Measurements from ENCODE around the gene SLIT3.

SLIT3 gene

GRCh38 chr5:168721966-168722365 lies 579.0 kb downstream of the SLIT3 start:
- Histone ChIP-seq H3K9me3 (ENCODE audit: control insufficient read depth in 2 of 2, low read length in 2 of 2) (no peaks in the 10 kb centered on the region), H3K27ac (ENCODE audit: low read length) (no peak overlapping the region), H3K9ac (ENCODE audit: low read length in 2 of 2) (no peak overlapping the region), H3K27me3 (ENCODE audit: control insufficient read depth in 1 of 2, insufficient read depth in 2 of 2, low read length in 2 of 2) (no peaks in the 10 kb centered on the region), H3K36me3 (ENCODE audit: control insufficient read depth in 2 of 2, insufficient read depth in 2 of 2, low read length in 2 of 2) (peaks cover 19 to 20% of the 10 kb centered on the region in 2 donors), H3K4me1 (ENCODE audit: control insufficient read depth, insufficient read depth, low read length) (no peaks in the 10 kb centered on the region), H3K4me3 (ENCODE audit: low read length in 2 of 2) (no peak overlapping the region)

- H3K27me3 ChIP-seq (ENCODE audit: control insufficient read depth in 1 of 2, insufficient read depth in 2 of 2, low read length in 2 of 2), result no peaks in the 10 kb centered on the region
- H3K9me3 ChIP-seq (ENCODE audit: control insufficient read depth in 2 of 2, low read length in 2 of 2), result no peaks in the 10 kb centered on the region
- H3K4me1 ChIP-seq (ENCODE audit: control insufficient read depth, insufficient read depth, low read length), result no peaks in the 10 kb centered on the region
- H3K4me3 ChIP-seq (ENCODE audit: low read length in 2 of 2), result no peak overlapping the region
- no peak overlapping the region for H3K27ac ChIP-seq (ENCODE audit: low read length)
- H3K36me3 ChIP-seq (ENCODE audit: control insufficient read depth in 2 of 2, insufficient read depth in 2 of 2, low read length in 2 of 2), result peaks cover 19 to 20% of the 10 kb centered on the region in 2 donors
- H3K9ac ChIP-seq (ENCODE audit: low read length in 2 of 2), result no peak overlapping the region
These were observed 579.8 kb downstream of the SLIT3 start for GRCh38 chr5:168721002-168721753.

- Histone ChIP-seq H3K9ac (ENCODE audit: low read length in 2 of 2) (no peak overlapping the region), H3K27me3 (ENCODE audit: control insufficient read depth in 1 of 2, insufficient read depth in 2 of 2, low read length in 2 of 2) (no peaks in the 10 kb centered on the region), H3K9me3 (ENCODE audit: control insufficient read depth in 2 of 2, low read length in 2 of 2) (no peaks in the 10 kb centered on the region), H3K36me3 (ENCODE audit: control insufficient read depth in 2 of 2, insufficient read depth in 2 of 2, low read length in 2 of 2) (peaks cover 19 to 20% of the 10 kb centered on the region in 2 donors), H3K27ac (ENCODE audit: low read length) (no peak overlapping the region), H3K4me1 (ENCODE audit: control insufficient read depth, insufficient read depth, low read length) (no peaks in the 10 kb centered on the region), H3K4me3 (ENCODE audit: low read length in 2 of 2) (no peak overlapping the region)
These were observed 580.4 kb downstream of the SLIT3 start for GRCh38 chr5:168720575-168720974.

- H3K9ac ChIP-seq (ENCODE audit: low read length in 2 of 2), result no peak overlapping the region
- H3K9me3 ChIP-seq (ENCODE audit: control insufficient read depth in 2 of 2, low read length in 2 of 2), result no peaks in the 10 kb centered on the region
- H3K27me3 ChIP-seq (ENCODE audit: control insufficient read depth in 1 of 2, insufficient read depth in 2 of 2, low read length in 2 of 2), result no peaks in the 10 kb centered on the region
- H3K27ac ChIP-seq (ENCODE audit: low read length), result no peak overlapping the region
- no peak overlapping the region for H3K4me3 ChIP-seq (ENCODE audit: low read length in 2 of 2)
- H3K4me1 ChIP-seq (ENCODE audit: control insufficient read depth, insufficient read depth, low read length), result no peaks in the 10 kb centered on the region
- peaks cover 0 to 6% of the 10 kb centered on the region in 2 donors for H3K36me3 ChIP-seq (ENCODE audit: control insufficient read depth in 2 of 2, insufficient read depth in 2 of 2, low read length in 2 of 2)
These were observed 586.9 kb downstream of the SLIT3 start for GRCh38 chr5:168714046-168714445.

GRCh38 chr5:168713051-168713450 lies 587.9 kb downstream of the SLIT3 start:
- H3K36me3 ChIP-seq (ENCODE audit: control insufficient read depth in 2 of 2, insufficient read depth in 2 of 2, low read length in 2 of 2), result peaks cover 0 to 6% of the 10 kb centered on the region in 2 donors

GRCh38 chr5:168712280-168712924 lies 588.5 kb downstream of the SLIT3 start:
- H3K27ac ChIP-seq (ENCODE audit: low read length), result no peak overlapping the region
- H3K4me3 ChIP-seq (ENCODE audit: low read length in 2 of 2), result no peak overlapping the region
- H3K27me3 ChIP-seq (ENCODE audit: control insufficient read depth in 1 of 2, insufficient read depth in 2 of 2, low read length in 2 of 2), result no peaks in the 10 kb centered on the region
- H3K9ac ChIP-seq (ENCODE audit: low read length in 2 of 2), result no peak overlapping the region
- H3K9me3 ChIP-seq (ENCODE audit: control insufficient read depth in 2 of 2, low read length in 2 of 2), result no peaks in the 10 kb centered on the region
- no peaks in the 10 kb centered on the region for H3K4me1 ChIP-seq (ENCODE audit: control insufficient read depth, insufficient read depth, low read length)
- peaks cover 0 to 6% of the 10 kb centered on the region in 2 donors for H3K36me3 ChIP-seq (ENCODE audit: control insufficient read depth in 2 of 2, insufficient read depth in 2 of 2, low read length in 2 of 2)

More at GRCh38 chr5:168713051-168713450, 587.9 kb downstream of the SLIT3 start:
- Histone ChIP-seq H3K9me3 (ENCODE audit: control insufficient read depth in 2 of 2, low read length in 2 of 2) (no peaks in the 10 kb centered on the region), H3K27me3 (ENCODE audit: control insufficient read depth in 1 of 2, insufficient read depth in 2 of 2, low read length in 2 of 2) (no peaks in the 10 kb centered on the region), H3K4me3 (ENCODE audit: low read length in 2 of 2) (no peak overlapping the region), H3K27ac (ENCODE audit: low read length) (no peak overlapping the region), H3K4me1 (ENCODE audit: control insufficient read depth, insufficient read depth, low read length) (no peaks in the 10 kb centered on the region), H3K9ac (ENCODE audit: low read length in 2 of 2) (no peak overlapping the region)

GRCh38 chr5:168710706-168711105 lies 590.2 kb downstream of the SLIT3 start:
- Histone ChIP-seq H3K36me3 (ENCODE audit: control insufficient read depth in 2 of 2, insufficient read depth in 2 of 2, low read length in 2 of 2) (peaks cover 0 to 6% of the 10 kb centered on the region in 2 donors), H3K9me3 (ENCODE audit: control insufficient read depth in 2 of 2, low read length in 2 of 2) (no peaks in the 10 kb centered on the region), H3K27ac (ENCODE audit: low read length) (no peak overlapping the region), H3K27me3 (ENCODE audit: control insufficient read depth in 1 of 2, insufficient read depth in 2 of 2, low read length in 2 of 2) (no peaks in the 10 kb centered on the region), H3K4me3 (ENCODE audit: low read length in 2 of 2) (no peak overlapping the region), H3K4me1 (ENCODE audit: control insufficient read depth, insufficient read depth, low read length) (no peaks in the 10 kb centered on the region), H3K9ac (ENCODE audit: low read length in 2 of 2) (no peak overlapping the region)

- Histone ChIP-seq H3K27me3 (ENCODE audit: control insufficient read depth in 1 of 2, insufficient read depth in 2 of 2, low read length in 2 of 2) (no peaks in the 10 kb centered on the region), H3K27ac (ENCODE audit: low read length) (no peak overlapping the region), H3K9ac (ENCODE audit: low read length in 2 of 2) (no peak overlapping the region), H3K4me3 (ENCODE audit: low read length in 2 of 2) (no peak overlapping the region), H3K36me3 (ENCODE audit: control insufficient read depth in 2 of 2, insufficient read depth in 2 of 2, low read length in 2 of 2) (peaks cover 0 to 9% of the 10 kb centered on the region in 2 donors), H3K9me3 (ENCODE audit: control insufficient read depth in 2 of 2, low read length in 2 of 2) (no peaks in the 10 kb centered on the region), H3K4me1 (ENCODE audit: control insufficient read depth, insufficient read depth, low read length) (no peaks in the 10 kb centered on the region)
These were observed 592.9 kb downstream of the SLIT3 start for GRCh38 chr5:168707716-168708695.

GRCh38 chr5:168706655-168707069 lies 594.3 kb downstream of the SLIT3 start:
- Histone ChIP-seq H3K4me3 (ENCODE audit: low read length in 2 of 2) (no peak overlapping the region), H3K4me1 (ENCODE audit: control insufficient read depth, insufficient read depth, low read length) (no peaks in the 10 kb centered on the region), H3K27me3 (ENCODE audit: control insufficient read depth in 1 of 2, insufficient read depth in 2 of 2, low read length in 2 of 2) (no peaks in the 10 kb centered on the region), H3K27ac (ENCODE audit: low read length) (no peak overlapping the region), H3K36me3 (ENCODE audit: control insufficient read depth in 2 of 2, insufficient read depth in 2 of 2, low read length in 2 of 2) (peaks cover 0 to 15% of the 10 kb centered on the region in 2 donors), H3K9ac (ENCODE audit: low read length in 2 of 2) (no peak overlapping the region), H3K9me3 (ENCODE audit: control insufficient read depth in 2 of 2, low read length in 2 of 2) (no peaks in the 10 kb centered on the region)

GRCh38 chr5:168705321-168705720 lies 595.6 kb downstream of the SLIT3 start:
- H3K27me3 ChIP-seq (ENCODE audit: control insufficient read depth in 1 of 2, insufficient read depth in 2 of 2, low read length in 2 of 2), result no peaks in the 10 kb centered on the region

More at GRCh38 chr5:168705321-168705720, 595.6 kb downstream of the SLIT3 start:
- no peaks in the 10 kb centered on the region for H3K4me1 ChIP-seq (ENCODE audit: control insufficient read depth, insufficient read depth, low read length)
- no peak overlapping the region for H3K27ac ChIP-seq (ENCODE audit: low read length)
- peaks cover 5 to 9% of the 10 kb centered on the region in 2 donors for H3K36me3 ChIP-seq (ENCODE audit: control insufficient read depth in 2 of 2, insufficient read depth in 2 of 2, low read length in 2 of 2)
- H3K4me3 ChIP-seq (ENCODE audit: low read length in 2 of 2), result no peak overlapping the region
- H3K9me3 ChIP-seq (ENCODE audit: control insufficient read depth in 2 of 2, low read length in 2 of 2), result no peaks in the 10 kb centered on the region
- no peak overlapping the region for H3K9ac ChIP-seq (ENCODE audit: low read length in 2 of 2)

Data from stomach smooth muscle (tissue), 2 donors.